Measurements from ENCODE around the gene DCDC1.

Gene DCDC1

GRCh38 chr11:31102875-31103274, 266.7 kb downstream of the DCDC1 start:
- no peak overlapping the region for H3K18ac ChIP-seq (ENCODE audit: low read length)
- H3K36me3 ChIP-seq (ENCODE audit: control insufficient read depth in 1 of 2, insufficient read depth in 2 of 2, low read length in 2 of 2), result no peaks in the 10 kb centered on the region
- H2AFZ ChIP-seq (ENCODE audit: insufficient read depth, low read length, poor library complexity), result no peak overlapping the region
- no peak overlapping the region for H2AK5ac ChIP-seq (ENCODE audit: low read length)
- no peaks in the 10 kb centered on the region for H3K79me1 ChIP-seq (ENCODE audit: low read length)
- no peak overlapping the region for H2BK120ac ChIP-seq (ENCODE audit: insufficient read depth, low read length, poor library complexity)
- no peaks in the 10 kb centered on the region for H3K9me3 ChIP-seq (ENCODE audit: insufficient read depth, low read depth, low read length)
- H3K4ac ChIP-seq (ENCODE audit: low read depth, low read length), result no peak overlapping the region
- no peak overlapping the region for H3K4me3 ChIP-seq (ENCODE audit: low read depth, low read length)
- H3K4me2 ChIP-seq (ENCODE audit: low read length), result no peak overlapping the region
- H3K4me1 ChIP-seq (ENCODE audit: control insufficient read depth in 1 of 2, insufficient read depth in 2 of 2, low read length in 2 of 2), result no peaks in the 10 kb centered on the region
- no peaks in the 10 kb centered on the region for H3K27me3 ChIP-seq (ENCODE audit: insufficient read depth, low read length)
- H3K9ac ChIP-seq (ENCODE audit: low read length), result no peak overlapping the region
- no peak overlapping the region for H2BK5ac ChIP-seq (ENCODE audit: low read depth, low read length, poor library complexity)
- no peak overlapping the region for H3K14ac ChIP-seq (ENCODE audit: low read length)
- no peak overlapping the region for H4K91ac ChIP-seq (ENCODE audit: low read depth, low read length)
- no peak overlapping the region for H3K23ac ChIP-seq (ENCODE audit: low read length)
- no peak for DNase-seq
- H3K79me2 ChIP-seq (ENCODE audit: control insufficient read depth, insufficient read depth, low read length, poor library complexity), result no peaks in the 10 kb centered on the region
- no peak overlapping the region for H3K27ac ChIP-seq (ENCODE audit: low read depth, low read length)
- WGBS (ENCODE audit: extremely low coverage, insufficient coverage, insufficient read length), result 100% methylated on average over 1 of the region's 5 CpGs
- no peak overlapping the region for H4K8ac ChIP-seq (ENCODE audit: low read depth, low read length)
- H2BK12ac ChIP-seq (ENCODE audit: low read length), result no peak overlapping the region
- no peak overlapping the region for H4K12ac ChIP-seq (ENCODE audit: low read depth, low read length)

GRCh38 chr11:31102316-31102715, 267.2 kb downstream of the DCDC1 start:
- Histone ChIP-seq H3K9ac (ENCODE audit: low read length) (no peak overlapping the region), H4K12ac (ENCODE audit: low read depth, low read length) (no peak overlapping the region), H3K4me3 (ENCODE audit: low read depth, low read length) (no peak overlapping the region), H2AK5ac (ENCODE audit: low read length) (no peak overlapping the region), H2BK5ac (ENCODE audit: low read depth, low read length, poor library complexity) (no peak overlapping the region), H3K4me2 (ENCODE audit: low read length) (no peak overlapping the region), H3K36me3 (ENCODE audit: control insufficient read depth in 1 of 2, insufficient read depth in 2 of 2, low read length in 2 of 2) (no peaks in the 10 kb centered on the region), H2BK120ac (ENCODE audit: insufficient read depth, low read length, poor library complexity) (no peak overlapping the region), H3K27ac (ENCODE audit: low read depth, low read length) (no peak overlapping the region), H2BK12ac (ENCODE audit: low read length) (no peak overlapping the region), H3K4ac (ENCODE audit: low read depth, low read length) (no peak overlapping the region), H3K79me1 (ENCODE audit: low read length) (no peaks in the 10 kb centered on the region), H3K79me2 (ENCODE audit: control insufficient read depth, insufficient read depth, low read length, poor library complexity) (no peaks in the 10 kb centered on the region), H3K14ac (ENCODE audit: low read length) (no peak overlapping the region), H3K9me3 (ENCODE audit: insufficient read depth, low read depth, low read length) (no peaks in the 10 kb centered on the region), H3K4me1 (ENCODE audit: control insufficient read depth in 1 of 2, insufficient read depth in 2 of 2, low read length in 2 of 2) (no peaks in the 10 kb centered on the region), H3K27me3 (ENCODE audit: insufficient read depth, low read length) (no peaks in the 10 kb centered on the region), H2AFZ (ENCODE audit: insufficient read depth, low read length, poor library complexity) (no peak overlapping the region), H3K18ac (ENCODE audit: low read length) (no peak overlapping the region), H4K8ac (ENCODE audit: low read depth, low read length) (no peak overlapping the region), H3K23ac (ENCODE audit: low read length) (no peak overlapping the region), H4K91ac (ENCODE audit: low read depth, low read length) (no peak overlapping the region)
- DNase-seq, result no peak

- Histone ChIP-seq H3K4me3 (ENCODE audit: low read depth, low read length) (no peak overlapping the region), H3K14ac (ENCODE audit: low read length) (no peak overlapping the region), H3K4me2 (ENCODE audit: low read length) (no peak overlapping the region), H4K91ac (ENCODE audit: low read depth, low read length) (no peak overlapping the region), H3K27me3 (ENCODE audit: insufficient read depth, low read length) (no peaks in the 10 kb centered on the region), H2BK5ac (ENCODE audit: low read depth, low read length, poor library complexity) (no peak overlapping the region), H2BK120ac (ENCODE audit: insufficient read depth, low read length, poor library complexity) (no peak overlapping the region), H3K79me2 (ENCODE audit: control insufficient read depth, insufficient read depth, low read length, poor library complexity) (no peaks in the 10 kb centered on the region), H3K4me1 (ENCODE audit: control insufficient read depth in 1 of 2, insufficient read depth in 2 of 2, low read length in 2 of 2) (no peaks in the 10 kb centered on the region), H3K9ac (ENCODE audit: low read length) (no peak overlapping the region), H2AK5ac (ENCODE audit: low read length) (no peak overlapping the region), H3K79me1 (ENCODE audit: low read length) (no peaks in the 10 kb centered on the region), H3K27ac (ENCODE audit: low read depth, low read length) (no peak overlapping the region), H3K9me3 (ENCODE audit: insufficient read depth, low read depth, low read length) (no peaks in the 10 kb centered on the region), H4K12ac (ENCODE audit: low read depth, low read length) (no peak overlapping the region), H2BK12ac (ENCODE audit: low read length) (no peak overlapping the region), H3K36me3 (ENCODE audit: control insufficient read depth in 1 of 2, insufficient read depth in 2 of 2, low read length in 2 of 2) (no peaks in the 10 kb centered on the region), H3K18ac (ENCODE audit: low read length) (no peak overlapping the region), H3K4ac (ENCODE audit: low read depth, low read length) (no peak overlapping the region), H3K23ac (ENCODE audit: low read length) (no peak overlapping the region), H2AFZ (ENCODE audit: insufficient read depth, low read length, poor library complexity) (no peak overlapping the region), H4K8ac (ENCODE audit: low read depth, low read length) (no peak overlapping the region)
- no CpG with 5 or more reads among the region's 2 CpGs for whole genome bisulfite sequencing (ENCODE audit: extremely low coverage, insufficient coverage, insufficient read length)
- no peak for DNase-seq
Measured at GRCh38 chr11:31096191-31096805, 273.2 kb downstream of the DCDC1 start.

DNA sequence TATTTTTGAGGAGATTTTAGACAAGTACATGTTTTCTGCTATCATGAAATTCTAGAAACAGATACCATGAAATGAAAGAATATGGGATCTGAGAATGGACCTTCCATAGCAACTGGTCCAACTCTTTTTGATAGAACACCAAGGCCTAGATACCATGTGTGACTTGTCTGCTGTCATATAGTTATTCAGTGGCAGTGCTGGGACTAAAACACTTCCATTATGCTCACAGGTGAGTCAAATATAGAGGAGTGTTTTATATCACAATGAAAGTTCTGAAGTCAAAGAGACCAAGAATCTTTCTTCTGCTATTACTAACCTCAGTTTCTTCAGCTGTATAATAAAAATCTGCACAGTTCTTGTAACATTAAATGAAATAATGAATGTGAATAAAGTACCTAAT, 276.9 kb downstream of the DCDC1 start:
- H3K14ac ChIP-seq (ENCODE audit: low read length), result no peak overlapping the region
- H3K79me2 ChIP-seq (ENCODE audit: control insufficient read depth, insufficient read depth, low read length, poor library complexity), result no peaks in the 10 kb centered on the region
- no peak overlapping the region for H4K91ac ChIP-seq (ENCODE audit: low read depth, low read length)
- no peak overlapping the region for H3K23ac ChIP-seq (ENCODE audit: low read length)
- H3K4ac ChIP-seq (ENCODE audit: low read depth, low read length), result no peak overlapping the region
- H3K9me3 ChIP-seq (ENCODE audit: insufficient read depth, low read depth, low read length), result peaks cover 1% of the 10 kb centered on the region
- H4K8ac ChIP-seq (ENCODE audit: low read depth, low read length), result no peak overlapping the region
- no peak overlapping the region for H3K4me2 ChIP-seq (ENCODE audit: low read length)
- H3K79me1 ChIP-seq (ENCODE audit: low read length), result no peaks in the 10 kb centered on the region
- H3K9ac ChIP-seq (ENCODE audit: low read length), result no peak overlapping the region
- no peak overlapping the region for H4K12ac ChIP-seq (ENCODE audit: low read depth, low read length)
- no peak overlapping the region for H3K18ac ChIP-seq (ENCODE audit: low read length)
- no peak overlapping the region for H3K4me3 ChIP-seq (ENCODE audit: low read depth, low read length)
- H2BK5ac ChIP-seq (ENCODE audit: low read depth, low read length, poor library complexity), result no peak overlapping the region
- H2AFZ ChIP-seq (ENCODE audit: insufficient read depth, low read length, poor library complexity), result no peak overlapping the region
- H3K4me1 ChIP-seq (ENCODE audit: control insufficient read depth in 1 of 2, insufficient read depth in 2 of 2, low read length in 2 of 2), result no peaks in the 10 kb centered on the region
- H2AK5ac ChIP-seq (ENCODE audit: low read length), result no peak overlapping the region
- no peaks in the 10 kb centered on the region for H3K27me3 ChIP-seq (ENCODE audit: insufficient read depth, low read length)
- H2BK120ac ChIP-seq (ENCODE audit: insufficient read depth, low read length, poor library complexity), result no peak overlapping the region
- no peaks in the 10 kb centered on the region for H3K36me3 ChIP-seq (ENCODE audit: control insufficient read depth in 1 of 2, insufficient read depth in 2 of 2, low read length in 2 of 2)
- DNase-seq, result no peak
- no peak overlapping the region for H3K27ac ChIP-seq (ENCODE audit: low read depth, low read length)
- no peak overlapping the region for H2BK12ac ChIP-seq (ENCODE audit: low read length)

Data from trophoblast cell (in vitro differentiated cells and primary cell).